ENCODE results near the gene MED8.

Gene MED8

DNA sequence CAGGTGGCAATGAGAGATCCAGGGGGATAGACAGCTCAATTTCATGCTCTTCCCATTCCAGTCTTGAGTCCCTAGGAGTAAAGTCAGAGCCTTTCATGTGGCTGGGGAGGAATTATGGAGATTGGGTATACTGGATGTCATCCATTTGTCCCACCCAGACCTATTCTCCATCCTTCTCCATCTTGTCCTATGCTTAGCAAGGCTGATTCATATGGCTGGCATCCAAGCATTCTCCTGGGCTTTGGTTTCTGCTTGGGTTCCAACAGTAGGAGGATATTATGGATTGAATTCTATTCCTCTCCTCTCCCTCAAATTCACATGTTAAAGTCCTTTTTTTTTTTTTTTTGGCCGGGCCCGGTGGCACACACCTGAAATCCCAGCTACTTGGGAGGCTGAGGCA is 34.7 kb downstream of the MED8 start:
- no peak for DNase-seq (ENCODE audit: low spot score)
- TF ChIP-seq, protein P1, sequence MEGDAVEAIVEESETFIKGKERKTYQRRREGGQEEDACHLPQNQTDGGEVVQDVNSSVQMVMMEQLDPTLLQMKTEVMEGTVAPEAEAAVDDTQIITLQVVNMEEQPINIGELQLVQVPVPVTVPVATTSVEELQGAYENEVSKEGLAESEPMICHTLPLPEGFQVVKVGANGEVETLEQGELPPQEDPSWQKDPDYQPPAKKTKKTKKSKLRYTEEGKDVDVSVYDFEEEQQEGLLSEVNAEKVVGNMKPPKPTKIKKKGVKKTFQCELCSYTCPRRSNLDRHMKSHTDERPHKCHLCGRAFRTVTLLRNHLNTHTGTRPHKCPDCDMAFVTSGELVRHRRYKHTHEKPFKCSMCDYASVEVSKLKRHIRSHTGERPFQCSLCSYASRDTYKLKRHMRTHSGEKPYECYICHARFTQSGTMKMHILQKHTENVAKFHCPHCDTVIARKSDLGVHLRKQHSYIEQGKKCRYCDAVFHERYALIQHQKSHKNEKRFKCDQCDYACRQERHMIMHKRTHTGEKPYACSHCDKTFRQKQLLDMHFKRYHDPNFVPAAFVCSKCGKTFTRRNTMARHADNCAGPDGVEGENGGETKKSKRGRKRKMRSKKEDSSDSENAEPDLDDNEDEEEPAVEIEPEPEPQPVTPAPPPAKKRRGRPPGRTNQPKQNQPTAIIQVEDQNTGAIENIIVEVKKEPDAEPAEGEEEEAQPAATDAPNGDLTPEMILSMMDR (IDR thresholded peaks at IDR 0.05; ENCODE audit: extremely low read depth, missing control alignments) = no peak

DNA sequence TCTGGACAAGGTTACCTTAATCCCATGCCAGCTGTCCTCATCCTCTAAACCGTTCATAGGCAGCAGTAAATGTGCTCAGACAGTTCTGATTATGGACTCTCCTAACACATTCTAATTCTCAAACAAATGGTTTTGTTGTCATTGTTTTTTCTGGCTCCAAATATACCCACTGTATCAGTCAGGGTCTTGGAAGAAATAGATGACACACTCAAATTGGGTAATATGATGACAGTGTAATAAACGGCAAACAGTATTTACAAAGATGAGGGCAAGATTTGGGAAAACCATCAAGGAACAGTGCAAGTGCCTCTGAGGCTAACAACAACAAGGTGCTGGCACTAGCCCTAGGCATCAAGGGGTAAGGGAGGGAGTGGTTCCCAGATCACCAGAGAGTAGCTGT is 35.1 kb downstream of the MED8 start:
- TF ChIP-seq, protein P1 (IDR thresholded peaks at IDR 0.05; ENCODE audit: extremely low read depth, missing control alignments) = no peak

DNA sequence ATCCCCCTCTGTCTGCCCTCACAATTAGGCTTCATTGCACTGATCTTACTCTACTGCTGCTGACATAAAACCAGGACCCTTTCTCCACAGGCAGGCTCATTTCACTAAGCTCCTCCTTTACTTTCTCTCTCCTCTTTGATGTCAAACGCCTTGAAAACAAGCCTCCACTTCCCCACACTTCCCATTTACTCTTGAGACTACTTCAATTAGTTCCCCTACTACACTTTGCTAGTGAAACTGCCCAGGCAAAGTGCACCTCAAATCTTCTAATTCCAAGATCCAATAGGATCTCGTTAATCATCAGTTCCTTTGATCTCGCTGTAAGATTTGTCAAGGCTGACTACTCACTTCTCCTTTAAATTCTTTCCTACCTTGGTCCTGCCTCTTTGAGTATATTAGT is 36.7 kb downstream of the MED8 start:
- DNase-seq (ENCODE audit: low spot score) = no peak
- TF ChIP-seq, protein P1 (IDR thresholded peaks at IDR 0.05; ENCODE audit: extremely low read depth, missing control alignments) = no peak

More for the DNA sequence above, 35.1 kb downstream of the MED8 start:
- DNase-seq (ENCODE audit: low spot score) = no peak

DNA sequence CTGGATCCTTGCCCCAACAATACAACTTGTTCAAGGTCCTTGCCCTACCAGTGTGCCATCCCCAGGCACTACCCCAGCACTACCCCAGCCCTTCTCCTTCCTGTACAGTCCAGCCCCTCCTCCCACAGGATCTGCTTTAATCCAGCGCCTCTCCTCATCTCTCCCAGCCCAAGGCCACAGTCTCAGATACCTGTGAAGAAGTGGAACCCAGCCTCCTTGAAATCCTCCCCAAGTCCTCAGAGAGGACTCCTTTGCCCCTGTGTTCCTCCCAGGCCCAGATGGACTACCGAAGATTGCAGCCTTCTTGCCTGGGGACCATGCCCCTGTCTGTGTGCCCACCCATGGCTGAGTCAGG is 37.3 kb downstream of the MED8 start:
- DNase-seq (ENCODE audit: low spot score) = no peak
- TF ChIP-seq, protein P1 (IDR thresholded peaks at IDR 0.05; ENCODE audit: extremely low read depth, missing control alignments) = no peak

DNA sequence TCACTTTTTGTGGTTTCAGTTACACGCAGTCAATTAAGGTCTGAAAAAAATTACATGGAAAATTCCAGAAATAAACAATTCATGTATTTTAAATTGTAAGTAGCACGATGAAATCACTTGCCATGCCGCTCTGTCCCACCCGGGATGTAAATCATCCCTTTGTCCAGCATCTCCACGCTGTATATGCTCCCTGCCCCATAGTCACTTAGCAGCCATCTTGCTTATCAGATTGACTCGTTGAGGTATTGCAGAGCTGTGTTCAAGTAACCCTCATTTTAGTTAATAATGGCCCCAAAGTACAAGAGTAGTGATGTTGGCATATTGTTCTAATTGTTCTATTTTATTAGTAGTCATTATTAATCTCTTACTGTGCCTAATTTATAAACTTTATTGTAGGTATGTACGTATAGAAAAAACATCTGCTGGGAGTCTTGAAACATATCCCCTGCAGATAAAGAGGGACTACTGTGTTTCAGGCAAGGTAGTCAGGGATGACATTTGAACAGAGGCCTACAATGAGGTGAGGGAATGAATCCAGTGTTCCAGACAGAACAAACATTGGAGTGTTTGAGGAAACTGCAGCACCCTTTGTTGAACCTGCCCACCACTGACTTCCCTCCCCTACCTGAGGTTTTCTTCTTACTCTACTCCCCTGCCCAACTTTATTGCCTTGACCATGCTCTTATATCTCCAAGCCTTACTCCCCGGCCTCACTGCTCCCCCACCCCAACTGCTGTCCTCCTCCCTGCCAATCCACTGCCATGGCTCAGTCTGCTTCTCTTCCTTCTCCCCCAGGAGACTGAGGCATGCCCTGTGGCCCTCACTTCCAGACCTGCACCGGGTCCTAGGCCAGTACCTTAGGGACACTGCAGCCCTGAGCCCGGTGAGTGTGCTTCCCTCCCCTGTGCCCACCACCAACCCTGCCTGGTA is 37.9 kb downstream of the MED8 start:
- TF ChIP-seq, protein P1 (IDR thresholded peaks at IDR 0.05; ENCODE audit: extremely low read depth, missing control alignments) = no peak
- DNase-seq (ENCODE audit: low spot score) = no peak

DNA sequence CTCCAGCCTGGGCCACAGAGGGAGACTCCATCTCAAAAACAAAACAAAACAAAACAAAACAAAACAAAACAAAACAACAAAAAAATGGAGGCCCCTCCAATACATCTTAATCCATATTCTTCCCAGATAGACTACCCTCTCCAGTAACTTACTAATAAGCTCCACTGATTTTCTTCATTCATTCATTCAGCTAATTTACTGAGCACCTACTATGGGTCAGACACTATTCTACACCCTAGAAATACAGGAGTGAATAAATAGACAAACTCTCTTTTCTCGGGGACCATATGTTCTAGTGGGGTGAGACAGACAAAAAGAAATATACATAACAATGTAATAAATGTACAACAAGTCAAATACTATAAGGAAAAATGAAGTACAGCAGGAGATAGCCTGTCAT is 38.6 kb downstream of the MED8 start:
- TF ChIP-seq, protein P1 (IDR thresholded peaks at IDR 0.05; ENCODE audit: extremely low read depth, missing control alignments) = no peak
- DNase-seq (ENCODE audit: low spot score) = no peak

DNA sequence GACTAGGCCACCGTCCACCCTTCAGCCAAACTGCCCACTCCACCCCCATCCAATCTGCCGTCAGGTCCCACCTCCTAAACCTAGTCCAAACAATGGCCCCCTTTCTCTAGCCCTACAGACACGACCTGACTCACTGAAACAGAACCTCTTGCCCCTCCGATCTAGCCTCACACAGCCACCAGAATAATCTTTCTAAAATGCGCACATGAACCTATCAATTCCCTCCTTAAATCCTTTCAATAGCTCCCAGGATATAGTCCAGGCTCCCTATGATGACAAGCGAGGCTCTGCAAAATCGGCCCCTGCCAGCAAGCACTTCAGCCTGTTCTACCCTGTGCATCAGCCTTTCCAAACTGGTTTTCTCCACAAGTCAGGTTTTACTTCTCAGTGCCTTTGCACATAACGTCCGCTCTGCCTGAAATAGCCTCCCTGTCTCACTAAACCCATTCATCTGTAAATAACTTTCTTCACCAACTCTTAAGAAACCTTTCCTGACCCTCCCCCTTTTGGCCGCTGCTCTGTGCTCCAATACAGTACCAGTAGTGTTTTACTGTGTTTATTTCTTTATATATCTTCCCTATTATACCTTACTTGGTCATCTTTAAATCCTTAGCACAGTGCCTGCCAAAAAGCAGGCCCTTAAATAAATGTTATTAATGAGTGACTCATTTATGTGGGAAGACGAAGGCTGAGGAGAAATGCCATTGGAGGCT is 39.9 kb downstream of the MED8 start:
- no peak for DNase-seq (ENCODE audit: low spot score)
- TF ChIP-seq, protein P1 (IDR thresholded peaks at IDR 0.05; ENCODE audit: extremely low read depth, missing control alignments) = no peak

All from GM20000 (cell line).